GM19463 (cell line): ENCODE measurements around the gene YBX3.
A peak's percentile ranks its signal among the peaks of the same experiment; 100 is the strongest.
"Not testable (repeated sequence)": the region's sequence is repeated elsewhere in the genome, so short reads cannot be mapped to it uniquely, and the experiment has no call there.

Source experiments
- ATAC-seq: cut with Tn5 transposase; IDR thresholded peaks from one replicate; pipeline ENCODE4 v1.9.1; 2021; ENCODE audit warnings: mild to moderate bottlenecking, moderate library complexity; ENCODE audit not compliant: unreplicated experiment

Gene YBX3

DNA sequence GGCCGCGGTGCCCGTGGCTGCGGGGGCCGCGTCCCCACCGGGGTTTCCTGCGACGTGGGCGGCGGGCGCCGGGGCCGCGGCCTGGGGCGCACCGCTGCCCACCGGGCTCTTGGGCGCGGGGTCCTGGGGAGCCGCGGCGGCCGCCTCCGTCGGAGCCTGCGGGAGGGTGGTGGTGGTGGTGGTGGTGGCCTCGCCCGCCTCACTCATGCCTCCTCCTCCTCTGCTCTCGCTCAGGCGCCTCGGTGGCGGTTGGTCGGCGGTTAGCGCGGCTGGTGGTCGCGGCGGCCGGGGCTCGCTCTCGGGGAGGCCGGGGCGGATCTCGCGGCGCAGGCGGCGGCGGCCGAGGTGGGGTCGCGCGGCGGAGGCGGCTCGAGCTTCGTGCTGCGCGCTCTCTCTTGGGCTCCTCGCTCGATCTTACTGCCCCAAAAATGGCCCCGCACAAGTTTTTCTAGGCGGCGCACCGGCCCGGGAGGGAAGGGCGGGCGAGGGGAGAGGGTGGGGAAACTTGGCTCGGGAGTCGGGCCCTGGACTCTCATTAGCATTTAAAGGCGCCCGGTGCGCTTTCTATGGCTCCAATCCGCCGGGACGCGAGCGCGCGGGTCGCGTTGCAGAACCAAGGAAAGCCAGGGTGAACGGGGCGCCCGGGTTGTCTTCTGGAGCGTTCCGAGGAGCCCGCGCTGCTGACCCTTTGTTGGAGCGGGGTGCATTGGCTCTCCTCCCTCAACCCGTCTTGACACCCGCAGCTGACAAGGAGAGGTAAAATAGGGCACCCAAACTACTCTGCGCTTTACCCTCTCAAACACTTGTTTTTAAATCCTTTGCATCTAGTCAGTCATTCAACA is at the start of gene YBX3:
YBX3 (minus strand) TSS at position 419 of the 842 bp plus-strand sequence; CDS start at position 207, 212 bp downstream.
- peak; percentile 52 for ATAC-seq

DNA sequence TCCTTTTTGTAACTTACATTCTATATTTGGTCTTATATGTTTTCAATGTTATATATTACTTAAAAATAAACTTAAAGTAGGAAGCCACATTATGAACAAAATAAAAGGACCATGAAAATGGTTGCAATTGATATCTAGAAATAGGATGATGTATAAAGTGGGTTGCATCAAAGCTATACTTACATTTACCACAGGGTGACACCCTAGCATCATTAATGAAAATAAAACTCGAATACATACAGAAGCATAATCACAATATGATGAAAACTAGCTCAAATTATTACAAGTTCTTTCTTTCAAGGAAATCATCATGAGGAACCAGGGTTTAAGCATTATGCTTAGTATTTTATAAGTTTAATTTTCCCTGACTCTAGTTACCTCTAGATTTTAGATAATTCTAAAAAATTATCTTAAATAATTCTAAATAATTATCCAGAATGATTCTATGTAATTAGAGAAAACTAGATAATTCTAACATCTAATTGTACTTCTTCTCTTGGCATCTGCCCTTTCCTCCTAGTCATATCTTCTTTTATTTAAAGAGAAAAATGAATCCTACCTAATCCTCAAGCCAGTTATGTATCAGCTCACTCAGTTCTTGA is 48.1 kb upstream of the YBX3 start:
- no peak for ATAC-seq

DNA sequence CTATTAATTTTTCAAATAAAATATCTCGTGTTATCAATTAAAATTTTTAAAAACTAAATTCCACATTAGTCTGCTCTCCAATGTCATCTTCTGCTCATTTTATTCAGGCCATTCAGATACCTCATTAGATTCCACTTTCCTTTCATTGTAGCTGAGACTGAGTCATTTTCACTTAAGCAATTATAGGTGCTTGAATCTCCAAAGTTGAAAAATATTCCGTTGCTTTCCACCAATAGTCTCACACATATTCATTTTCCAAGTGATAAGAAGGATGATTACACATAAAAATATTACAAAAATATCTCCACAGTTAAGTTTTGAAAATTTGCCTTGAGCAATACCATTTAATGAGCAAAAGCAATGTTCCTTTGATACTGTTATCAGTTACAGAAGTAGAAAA is 36.5 kb upstream of the YBX3 start:
- no peak for ATAC-seq

- no peak for ATAC-seq
Observed at GRCh38 chr12:10756194-10756593, 33.1 kb upstream of the YBX3 start.

DNA sequence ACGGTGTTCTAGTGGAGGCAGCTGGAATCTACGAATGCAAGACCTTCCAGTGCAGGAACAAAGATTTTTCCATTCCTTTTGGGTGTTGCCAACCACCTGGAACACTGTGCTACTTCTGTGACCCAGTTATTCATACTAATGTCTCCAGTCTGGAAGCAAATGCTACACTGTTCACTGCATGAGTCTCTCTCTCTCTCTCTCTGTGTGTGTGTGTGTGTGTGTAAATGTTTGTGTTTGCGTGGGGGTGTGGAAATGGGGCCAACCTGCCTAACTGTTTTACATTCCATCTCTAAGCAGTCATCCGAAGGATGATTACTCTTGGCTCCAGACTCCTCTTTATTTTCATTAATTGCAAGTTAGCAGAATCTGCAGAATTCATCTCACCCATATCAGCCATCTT is 29.9 kb upstream of the YBX3 start:
- ATAC-seq = no peak

DNA sequence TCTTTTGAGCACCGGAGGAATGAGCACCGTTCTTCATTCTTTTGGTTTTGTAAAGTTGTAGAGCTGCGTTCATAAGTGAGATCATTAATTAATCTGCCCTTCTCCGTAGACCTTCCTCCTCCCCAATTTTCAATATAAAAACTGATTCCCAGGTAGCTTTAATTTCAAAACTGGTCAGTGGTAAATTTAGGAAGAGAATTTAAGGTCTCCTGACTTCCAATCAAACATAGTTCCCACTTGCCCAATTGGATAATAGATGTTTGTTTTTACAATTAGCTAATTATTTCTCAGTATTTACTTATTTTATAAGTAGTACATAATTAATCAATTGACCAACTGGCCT is 27.2 kb upstream of the YBX3 start:
- no peak for ATAC-seq

- ATAC-seq = peak; percentile 95
Observed at GRCh38 chr12:10749700-10750384, 26.7 kb upstream of the YBX3 start.

GRCh38 chr12:10747730-10748129 is 24.6 kb upstream of the YBX3 start:
- no peak for ATAC-seq

GRCh38 chr12:10743420-10743819 is 20.3 kb upstream of the YBX3 start:
- ATAC-seq = not testable (repeated sequence)

- ATAC-seq = no peak
Observed at GRCh38 chr12:10741845-10742244, 18.7 kb upstream of the YBX3 start.

- ATAC-seq = peak; percentile 60
Observed at GRCh38 chr12:10740182-10740581, 17.1 kb upstream of the YBX3 start.

DNA sequence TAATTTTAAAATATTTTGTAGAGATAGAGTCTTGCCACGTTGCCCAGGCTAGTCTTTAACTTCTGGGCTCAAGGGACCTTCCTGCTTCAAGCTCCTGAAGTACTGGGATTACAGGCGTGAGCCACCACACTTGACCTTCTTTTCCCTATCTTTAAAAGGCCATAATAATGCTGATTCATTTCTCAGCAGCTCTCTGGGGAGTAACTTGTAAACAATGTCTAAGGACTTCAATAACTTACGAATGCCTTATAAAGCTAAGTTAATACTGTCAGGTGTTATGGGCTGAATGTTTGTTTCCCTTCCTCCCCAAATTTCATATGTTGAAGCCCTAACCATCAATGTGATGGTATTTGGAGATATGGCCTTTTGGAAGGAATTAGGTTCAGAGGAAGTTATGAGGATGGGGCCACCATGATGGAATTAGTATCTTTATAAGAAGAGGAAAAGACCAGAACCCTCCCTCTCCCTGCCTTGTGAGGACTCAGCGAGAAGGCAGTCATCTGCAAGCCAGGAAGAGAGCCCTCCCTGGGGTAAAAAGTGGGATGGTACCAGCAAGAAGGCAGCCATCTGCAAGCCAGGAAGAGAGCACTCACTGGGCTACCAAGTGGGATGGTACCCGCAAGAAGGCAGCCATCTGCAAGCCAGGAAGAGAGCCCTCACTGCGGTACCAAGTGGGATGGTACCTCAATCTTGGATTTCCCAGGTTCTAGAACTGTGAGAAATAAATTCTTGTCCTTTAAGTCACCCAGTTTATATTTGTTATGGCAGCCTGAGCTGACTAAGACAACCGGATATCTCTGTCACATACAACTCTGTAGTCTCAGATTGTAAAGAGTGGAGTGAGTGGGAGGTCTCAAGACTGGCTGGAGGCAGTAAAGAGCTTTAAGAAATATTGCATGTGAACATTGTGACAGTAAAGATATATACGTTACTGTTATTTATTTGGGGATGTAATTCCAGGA is 16.3 kb upstream of the YBX3 start:
- ATAC-seq = no peak

GRCh38 chr12:10737249-10737648 is 14.1 kb upstream of the YBX3 start:
- ATAC-seq = no peak

DNA sequence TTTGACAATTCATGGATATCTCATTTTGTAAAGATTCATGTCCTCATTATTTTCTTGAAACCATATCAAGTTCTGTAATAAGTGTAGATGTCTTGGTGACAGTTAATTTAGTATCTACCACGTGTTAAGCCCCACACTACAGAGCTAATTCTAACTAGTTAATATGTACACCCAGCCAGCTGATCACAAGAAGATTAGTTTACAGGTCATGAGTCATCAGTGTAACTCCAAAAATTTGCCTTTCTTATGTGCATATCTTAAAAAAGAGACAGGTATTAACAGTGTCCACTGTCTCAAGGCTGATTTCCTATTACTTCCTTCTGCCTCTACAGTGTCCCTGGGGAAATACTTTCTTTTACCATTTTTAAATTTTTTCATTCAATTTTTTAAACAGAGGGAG is 13.3 kb upstream of the YBX3 start:
- ATAC-seq = no peak

DNA sequence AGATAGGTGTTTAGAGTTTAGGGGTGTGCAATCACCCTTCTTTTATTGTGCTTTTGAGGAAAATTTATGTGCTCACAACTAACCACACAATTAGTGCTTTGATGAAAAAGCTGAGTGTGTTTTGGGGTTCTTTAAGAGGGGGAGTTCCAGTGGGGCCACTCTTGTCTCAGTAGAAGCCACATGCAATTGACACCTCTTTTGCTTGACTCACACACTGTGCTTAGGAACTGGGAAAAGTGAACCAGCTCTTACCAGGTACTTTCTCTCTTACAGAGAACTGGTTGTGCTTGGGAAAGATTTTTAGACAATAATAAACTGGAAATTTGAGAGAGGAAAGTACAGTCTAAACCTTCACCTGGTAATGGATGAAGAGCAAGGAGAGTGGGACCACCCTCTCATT is 12.3 kb upstream of the YBX3 start:
- ATAC-seq = no peak

DNA sequence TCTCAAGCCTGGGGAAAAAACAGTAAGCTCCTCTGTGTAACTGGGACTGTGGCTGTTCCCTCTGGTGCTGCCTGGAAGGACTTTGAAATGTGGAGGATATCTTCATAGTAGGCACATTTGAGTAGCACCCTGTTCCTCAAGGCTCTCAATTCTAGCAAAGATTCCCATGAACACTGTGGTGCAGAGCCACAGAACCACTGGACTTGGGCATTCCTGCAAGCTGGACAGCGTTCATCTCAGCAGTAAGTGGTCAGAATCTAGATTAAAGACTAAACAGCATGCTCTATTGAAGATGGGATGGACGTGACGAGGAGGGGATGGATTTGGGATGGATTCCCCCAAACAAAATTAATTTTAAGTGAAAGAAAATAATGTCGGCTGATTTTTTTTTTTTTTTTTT is 9.4 kb upstream of the YBX3 start:
- ATAC-seq = no peak

DNA sequence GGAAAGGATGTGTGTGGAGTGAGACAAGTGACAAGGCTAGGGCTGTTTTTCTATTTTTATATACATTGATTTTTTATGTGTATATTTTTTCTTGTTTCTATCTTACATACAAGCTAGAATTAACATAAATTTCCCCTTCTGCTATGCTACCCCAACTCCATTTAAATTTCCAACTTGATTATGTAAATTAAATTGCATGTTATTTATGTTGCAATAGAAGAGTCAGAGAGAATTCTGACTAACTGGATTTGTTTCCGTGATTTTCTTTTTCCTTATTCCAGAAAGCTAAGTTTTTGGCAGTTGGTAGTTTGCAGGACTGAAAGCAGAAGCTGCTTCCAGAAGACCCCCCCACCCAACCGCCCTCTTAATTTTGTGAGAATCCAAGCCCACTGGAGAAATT is 8.9 kb upstream of the YBX3 start:
- ATAC-seq = no peak

- no peak for ATAC-seq
Observed at GRCh38 chr12:10730559-10730958, 7.4 kb upstream of the YBX3 start.

- no peak for ATAC-seq
Observed at GRCh38 chr12:10728091-10728490, 5.0 kb upstream of the YBX3 start.

GRCh38 chr12:10726945-10727344 is 3.8 kb upstream of the YBX3 start:
- no peak for ATAC-seq

DNA sequence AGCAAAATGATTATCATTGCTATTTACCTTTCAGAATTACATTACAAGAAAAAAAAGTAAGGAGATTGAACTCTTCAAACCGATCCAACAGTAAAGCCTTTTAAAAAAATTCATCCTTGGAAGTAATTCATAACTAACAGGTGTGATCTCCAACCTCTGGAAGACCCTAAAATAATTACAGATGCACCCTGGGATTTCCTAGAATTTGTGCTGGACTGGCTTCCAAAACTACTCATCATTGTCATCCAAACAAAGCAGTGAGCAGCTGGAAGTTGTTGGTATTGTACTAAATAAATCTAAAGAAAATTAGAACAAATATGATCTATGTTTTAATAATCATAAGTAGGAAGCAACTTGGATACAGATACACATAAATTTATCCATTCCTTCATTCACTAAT is 1.9 kb upstream of the YBX3 start:
- no peak for ATAC-seq
